Transverse colon (tissue), 4 donors: ENCODE measurements around the gene CHAD. TPM values are rescaled to one million over a fixed set of nuclear protein-coding genes. Genes with fewer than 3 reads are reported as not detected.
A peak's percentile ranks its signal among the peaks of the same experiment; 100 is the strongest.
"Not testable (repeated sequence)": the region's sequence is repeated elsewhere in the genome, so short reads cannot be mapped to it uniquely, and the experiment has no call there.

Experiments used
- DNase-seq: peaks from one replicate; pipeline ENCODE4 v3.0.0-alpha.2; 2019
- H3K27ac ChIP-seq, 4 donors: fragments of 200-600 bp; sonication (generic); 2 replicates each; pipeline ENCODE4 v1.5.1; 2016 to 2018; ENCODE audit warnings: inconsistent platforms in 4 of 4
- H3K27me3 ChIP-seq: fragments of 200-600 bp; sonication (generic); 2 replicates; pipeline ENCODE4 v1.5.1; 2017; ENCODE audit warnings: inconsistent platforms
- H3K36me3 ChIP-seq, 4 donors: fragments of 200-600 bp; sonication (generic); 2 replicates each; pipeline ENCODE4 v1.5.1; 2017 to 2019; ENCODE audit warnings: inconsistent platforms in 4 of 4
- H3K4me1 ChIP-seq, 4 donors: fragments of 200-600 bp; sonication (generic); 2 replicates each; pipeline ENCODE4 v1.5.1; 2017 to 2020; ENCODE audit warnings: inconsistent platforms in 4 of 4
- H3K4me3 ChIP-seq, 4 donors: fragments of 200-600 bp; sonication (generic); 1 replicate in 1 of 4; 2 replicates in 3 of 4; pipeline versions ENCODE4 v1.5.1 to v1.6.1; 2017 to 2019; ENCODE audit warnings: inconsistent platforms in 4 of 4
- H3K9me3 ChIP-seq, 2 donors: fragments of 200-600 bp; sonication (generic); 2 replicates each; pipeline ENCODE4 v1.5.1; 2017 to 2019; ENCODE audit warnings: inconsistent platforms in 2 of 2
- CTCF ChIP-seq, 5 experiments: fragments of 200-600 bp in 3 of 5; fragments of 450-650 bp in 2 of 5; sonication (generic) in 3 of 5; IDR thresholded peaks; 1 replicate in 2 of 5; 2 replicates in 3 of 5; pipeline ENCODE4 v1.5.1; 2016 to 2017; ENCODE audit warnings: antibody characterized with exemption in 5 of 5, inconsistent platforms in 3 of 5, mild to moderate bottlenecking in 2 of 5, moderate library complexity in 1 of 5
- EP300 ChIP-seq: sonication (generic); formaldehyde crosslinking; IDR thresholded peaks from one replicate; pipeline ENCODE4 v1.6.1; 2017; ENCODE audit warnings: antibody characterized with exemption, low read depth
- POLR2A ChIP-seq: fragments of 450-650 bp; IDR thresholded peaks from one replicate; pipeline ENCODE4 v1.6.1; 2016; ENCODE audit warnings: antibody characterized with exemption, mild to moderate bottlenecking, moderate library complexity
- POLR2AphosphoS5 ChIP-seq, 3 donors: sonication (generic); formaldehyde crosslinking; IDR thresholded peaks; one replicate each; pipeline ENCODE4 v1.6.1; 2016; ENCODE audit warnings: antibody characterized with exemption in 3 of 3
- WGBS, 2 donors: methylation state at CpG; one replicate each; pipeline ENCODE4 v1.1.5; 2018; ENCODE audit warnings: low coverage in 1 of 2; 5-methylcytosine and 5-hydroxymethylcytosine counted together
- in situ Hi-C, 4 donors: fragments of 200-750 bp; cut with MboI; loops; one replicate each; pipeline versions ENCODE4 v1.15.0 to v1.15.1; 2017; ENCODE audit warnings: low sequenced_read_pairs in 3 of 4, low pct_ligation_motif_present in 1 of 4, low pct_unique_long_range_greater_than_20kb in 1 of 4
- intact Hi-C: fragments of 100-400 bp; cut with DNase I; formaldehyde crosslinking; loops from one replicate; pipeline ENCODE4 v1.15.1; 2023; ENCODE audit warnings: low total_unique reads
- total RNA-seq, 4 donors: library from RNA; depleted of rRNA; stranded (reverse); fragments of >200 nt; gene quantifications; one replicate each; pipeline ENCODE4 v1.1.0, GENCODE V29; 2016

CHAD gene
- total RNA-seq, 4 donors from 2014 or later, result 9.6 to 59.8 (median 19.7) TPM

DNA sequence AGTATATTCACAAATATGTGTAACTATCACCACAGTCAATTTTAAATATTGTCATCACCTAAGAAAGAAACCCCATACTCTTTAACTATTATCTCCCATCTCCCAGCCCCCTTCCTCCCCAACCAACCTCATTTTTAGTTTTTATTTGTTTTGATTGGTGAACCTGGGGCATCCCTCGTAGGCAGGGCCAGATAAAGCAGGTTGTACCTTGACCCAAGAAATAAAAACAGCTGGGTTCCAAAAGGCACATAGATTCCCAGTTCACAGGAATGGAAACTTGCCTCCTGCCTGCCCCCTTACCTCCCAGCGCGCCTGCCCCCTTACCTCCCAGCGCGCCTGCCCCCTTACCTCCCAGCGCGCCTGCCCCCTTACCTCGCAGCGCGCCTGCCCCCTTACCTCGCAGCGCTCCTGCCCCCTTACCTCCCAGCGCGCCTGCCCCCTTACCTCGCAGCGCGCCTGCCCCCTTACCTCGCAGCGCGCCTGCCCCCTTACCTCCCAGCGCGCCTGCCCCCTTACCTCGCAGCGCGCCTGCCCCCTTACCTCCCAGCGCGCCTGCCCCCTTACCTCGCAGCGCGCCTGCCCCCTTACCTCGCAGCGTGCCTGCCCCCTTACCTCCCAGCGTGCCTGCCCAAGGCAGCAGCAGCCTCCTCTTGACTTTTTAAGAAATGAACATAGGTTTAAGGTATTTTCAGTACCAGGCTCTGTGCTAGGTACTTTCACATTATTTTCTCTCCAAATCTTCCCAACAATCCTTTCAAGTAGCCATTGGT, 7.3 kb upstream of the CHAD start:
- in situ Hi-C loops, H3K27me3 ChIP-seq, DNase-seq, H3K36me3 ChIP-seq, intact Hi-C loops, H3K9me3 ChIP-seq: not testable (repeated sequence)
- TF ChIP-seq POLR2A, result peak; percentile 2
- peak in 2 of 3 donors; percentile 45 to 59 for TF ChIP-seq POLR2AphosphoS5 (IDR thresholded peaks at IDR 0.05)
- WGBS, 2 donors, result 24 to 28% methylated on average over 5 to 30 of the region's 33 CpGs
- Histone ChIP-seq H3K4me1 (peaks cover 12 to 39% (median 23%) of the 10 kb centered on the region in 4 donors), H3K27ac (peak overlapping the region; percentile 57 to 73 (median 61)), H3K4me3 (peak overlapping the region in 2 of 4 donors; percentile 15 to 39)

GRCh38 chr17:50475362-50475761, 6.7 kb upstream of the CHAD start:
- 60 to 79% methylated on average over 2 to 4 of the region's 4 CpGs for WGBS, 2 donors
- Histone ChIP-seq H3K4me3 (peak overlapping the region in 1 of 4 donors; percentile 39), H3K36me3 (no peaks in the 10 kb centered on the region), H3K9me3 (no peaks in the 10 kb centered on the region), H3K27me3 (no peaks in the 10 kb centered on the region), H3K27ac (peak overlapping the region in 3 of 4 donors; percentile 57 to 64 (median 58)), H3K4me1 (peaks cover 14 to 38% (median 27%) of the 10 kb centered on the region in 4 donors)
- intact Hi-C loops, result no loop called here
- no peak for DNase-seq
- TF ChIP-seq EP300, result no peak
- no peak for TF ChIP-seq POLR2AphosphoS5 (IDR thresholded peaks at IDR 0.05)
- no peak for TF ChIP-seq CTCF (IDR thresholded peaks at IDR 0.05)
- TF ChIP-seq POLR2A, result no peak
- in situ Hi-C loops, result no loop called here

DNA sequence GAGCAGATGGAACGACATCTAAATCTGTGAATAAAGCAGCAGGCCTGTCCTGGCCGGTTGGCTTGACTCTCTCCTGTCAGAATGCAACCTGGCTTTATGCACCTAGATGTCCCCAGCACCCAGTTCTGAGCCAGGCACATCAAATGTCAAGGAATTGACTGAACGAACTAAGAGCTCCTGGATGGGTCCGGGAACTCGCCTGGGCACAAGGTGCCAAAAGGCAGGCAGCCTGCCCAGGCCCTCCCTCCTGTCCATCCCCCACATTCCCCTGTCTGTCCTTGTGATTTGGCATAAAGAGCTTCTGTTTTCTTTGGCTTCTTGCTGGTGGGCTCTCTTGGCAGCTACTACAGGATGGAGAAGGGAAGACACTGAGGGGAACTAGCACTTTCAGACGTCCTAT, 5.8 kb upstream of the CHAD start:
- Histone ChIP-seq H3K9me3 (no peaks in the 10 kb centered on the region), H3K27me3 (no peaks in the 10 kb centered on the region), H3K27ac (no peak overlapping the region), H3K36me3 (no peaks in the 10 kb centered on the region), H3K4me1 (peaks cover 12 to 38% (median 28%) of the 10 kb centered on the region in 4 donors), H3K4me3 (no peak overlapping the region)
- no peak for DNase-seq
- TF ChIP-seq CTCF (IDR thresholded peaks at IDR 0.05), result no peak
- TF ChIP-seq EP300, result no peak
- TF ChIP-seq POLR2AphosphoS5 (IDR thresholded peaks at IDR 0.05), result no peak
- no peak for TF ChIP-seq POLR2A
- in situ Hi-C loops (no loop called here), intact Hi-C loops (no loop called here)
- 33 to 78% methylated on average over 1 to 6 of the region's 6 CpGs for WGBS, 2 donors

- in situ Hi-C loops (no loop called here), intact Hi-C loops (no loop called here)
- no peak for DNase-seq
- H3K36me3 ChIP-seq, result no peaks in the 10 kb centered on the region
- WGBS, 2 donors, result 88% methylated on average over 5 to 11 of the region's 11 CpGs
- no peak overlapping the region for H3K27ac ChIP-seq
- TF ChIP-seq CTCF (IDR thresholded peaks at IDR 0.05) (no peak), EP300 (no peak), POLR2AphosphoS5 (IDR thresholded peaks at IDR 0.05) (no peak)
- H3K27me3 ChIP-seq, result peaks cover 4% of the 10 kb centered on the region
- no peak overlapping the region for H3K4me3 ChIP-seq
- H3K4me1 ChIP-seq, result peaks cover 18 to 42% (median 31%) of the 10 kb centered on the region in 4 donors
- no peaks in the 10 kb centered on the region for H3K9me3 ChIP-seq
These were observed 5.2 kb upstream of the CHAD start for GRCh38 chr17:50473901-50474300.

DNA sequence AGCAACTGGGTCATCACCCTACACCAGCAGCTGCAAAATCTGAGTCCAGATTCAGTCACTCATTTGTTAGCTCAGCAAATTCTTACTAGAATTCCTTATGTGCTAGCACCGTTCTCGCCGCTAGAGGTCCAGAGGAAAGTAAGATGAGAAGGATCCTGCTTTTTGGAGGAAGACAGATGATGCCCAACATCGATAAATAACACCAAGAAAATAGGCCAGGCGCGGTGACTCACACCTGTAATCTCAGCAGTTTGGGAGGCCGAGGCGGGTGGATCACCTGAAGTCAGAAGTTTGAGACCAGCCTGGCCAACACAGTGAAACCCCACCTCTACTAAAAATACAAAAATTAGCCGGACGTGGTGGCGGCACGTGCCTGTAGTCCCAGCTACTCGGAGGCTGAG, 4.1 kb upstream of the CHAD start:
- Histone ChIP-seq H3K4me1 (peaks cover 20 to 47% (median 35%) of the 10 kb centered on the region in 4 donors), H3K27me3 (peaks cover 15% of the 10 kb centered on the region)
- DNase-seq, intact Hi-C loops, H3K9me3 ChIP-seq, H3K27ac ChIP-seq, H3K4me3 ChIP-seq, in situ Hi-C loops, H3K36me3 ChIP-seq: not testable (repeated sequence)
- WGBS, 2 donors, result 92 to 94% methylated on average over 3 to 13 of the region's 13 CpGs
